KMS-11 (cell line): ENCODE results near the gene TMEM37.

ENCODE experiments used
- H2AFZ ChIP-seq: fragments of 200-600 bp; sonication (generic); 2 replicates; pipeline ENCODE4 v1.6.1; 2016; ENCODE audit warnings: antibody characterized with exemption, mixed run types, low read depth
- H3K27ac ChIP-seq: fragments of 200-600 bp; sonication (generic); 2 replicates; pipeline ENCODE4 v1.6.1; 2016; ENCODE audit warnings: mild to moderate bottlenecking, mixed run types
- H3K27me3 ChIP-seq: fragments of 200-600 bp; sonication (generic); 2 replicates; pipeline ENCODE4 v1.6.1; 2017; ENCODE audit warnings: mild to moderate bottlenecking, low read depth, mixed run types, moderate library complexity; ENCODE audit not compliant: insufficient read depth
- H3K36me3 ChIP-seq: fragments of 200-600 bp; sonication (generic); 2 replicates; pipeline ENCODE4 v1.6.1; 2017; ENCODE audit warnings: mild to moderate bottlenecking, mixed run types; ENCODE audit not compliant: insufficient read depth
- H3K4me1 ChIP-seq: fragments of 200-600 bp; sonication (generic); 2 replicates; pipeline ENCODE4 v1.6.1; 2016; ENCODE audit warnings: mild to moderate bottlenecking, low read depth, mixed run types; ENCODE audit not compliant: poor library complexity, severe bottlenecking
- H3K4me2 ChIP-seq: fragments of 200-600 bp; sonication (generic); 2 replicates; pipeline ENCODE4 v1.7.0; 2016; ENCODE audit warnings: mild to moderate bottlenecking, mixed run types
- H3K4me3 ChIP-seq: fragments of 200-600 bp; sonication (generic); IDR thresholded peaks from 2 replicates; pipeline ENCODE4 v1.6.1; 2017; ENCODE audit warnings: low read depth, low read length, mixed read lengths; ENCODE audit not compliant: insufficient read depth
- H3K79me2 ChIP-seq: fragments of 200-600 bp; sonication (generic); 2 replicates; pipeline ENCODE4 v1.6.1; 2016; ENCODE audit warnings: low read depth, mixed run types; ENCODE audit not compliant: insufficient read depth
- H3K9ac ChIP-seq: fragments of 200-600 bp; sonication (generic); 2 replicates; pipeline ENCODE4 v1.6.1; 2016; ENCODE audit warnings: mild to moderate bottlenecking, mixed run types
- H4K20me1 ChIP-seq: fragments of 200-600 bp; sonication (generic); 2 replicates; pipeline ENCODE4 v1.6.1; 2016; ENCODE audit warnings: mild to moderate bottlenecking, mixed run types; ENCODE audit not compliant: insufficient read depth
- TF ChIP-seq, protein P1 (sequence below): fragments of 200-600 bp; sonication (generic); conservative IDR thresholded peaks from 2 replicates; pipeline ENCODE4 v1.6.1; 2017; ENCODE audit warnings: low read depth, mild to moderate bottlenecking, antibody characterized with exemption, low read length, moderate library complexity, mixed read lengths

The TMEM37 gene, protein sequence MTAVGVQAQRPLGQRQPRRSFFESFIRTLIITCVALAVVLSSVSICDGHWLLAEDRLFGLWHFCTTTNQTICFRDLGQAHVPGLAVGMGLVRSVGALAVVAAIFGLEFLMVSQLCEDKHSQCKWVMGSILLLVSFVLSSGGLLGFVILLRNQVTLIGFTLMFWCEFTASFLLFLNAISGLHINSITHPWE

DNA sequence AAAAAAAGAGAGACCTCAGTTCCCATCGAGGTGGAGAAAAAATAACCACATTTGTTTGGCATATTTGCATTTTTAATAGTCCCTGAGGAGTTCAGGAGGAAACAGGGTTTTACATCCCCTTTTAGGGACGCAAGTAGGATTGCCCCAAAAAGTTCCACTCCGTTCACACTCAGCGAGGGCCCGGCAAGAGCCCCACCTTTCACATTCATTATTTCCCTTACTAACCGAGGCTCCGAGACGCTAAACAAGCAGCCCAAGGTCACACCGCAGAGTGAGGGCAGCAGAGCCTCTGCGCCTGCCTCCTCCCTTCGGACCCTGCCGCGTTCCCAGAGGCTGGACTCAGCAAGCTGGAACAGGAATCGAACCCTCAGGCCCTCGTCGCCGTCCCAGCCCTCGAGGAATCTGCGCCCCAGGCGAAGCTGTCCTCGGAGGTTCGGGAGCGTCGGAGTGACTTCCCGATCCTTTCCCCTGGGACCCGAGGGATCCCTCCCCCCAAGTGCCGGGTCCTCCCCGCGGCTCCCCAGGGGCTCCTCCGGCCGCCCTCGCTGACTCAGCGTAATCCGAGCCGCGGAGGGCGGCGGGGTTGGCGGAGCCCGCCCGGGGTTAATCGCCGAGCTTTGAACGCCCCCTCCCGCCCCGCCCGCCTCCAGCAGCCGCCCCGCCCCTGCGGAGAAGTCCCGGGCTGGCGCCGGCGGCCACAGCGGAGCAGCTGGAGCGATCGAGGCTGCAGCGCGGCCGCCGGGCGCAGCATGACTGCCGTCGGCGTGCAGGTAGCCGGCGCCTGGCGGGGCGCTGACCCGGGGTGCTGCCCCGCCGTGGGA lies at the start of gene TMEM37:
TMEM37 (plus strand) TSS at position 700 of the 821 bp plus-strand sequence; CDS start at position 750, 50 bp downstream.
- peak within 1 kb of the TSS; percentile 54 for H2AFZ ChIP-seq
- H3K4me2 ChIP-seq, result peak within 1 kb of the TSS; percentile 66
- no peaks in the 10 kb centered on the region for H3K27me3 ChIP-seq
- peak within 1 kb of the TSS; percentile 78 for H3K9ac ChIP-seq
- peak within 1 kb of the TSS; percentile 51 for H3K4me3 ChIP-seq
- no peaks in the 10 kb centered on the region for H3K36me3 ChIP-seq
- H3K4me1 ChIP-seq, result peaks cover 29% of the 10 kb centered on the region
- H4K20me1 ChIP-seq, result no peaks in the 10 kb centered on the region
- peak within 1 kb of the TSS; percentile 44; the same call in 1 of the 2 replicates for H3K27ac ChIP-seq
- H3K79me2 ChIP-seq, result no peaks in the 10 kb centered on the region
- TF ChIP-seq, protein P1, sequence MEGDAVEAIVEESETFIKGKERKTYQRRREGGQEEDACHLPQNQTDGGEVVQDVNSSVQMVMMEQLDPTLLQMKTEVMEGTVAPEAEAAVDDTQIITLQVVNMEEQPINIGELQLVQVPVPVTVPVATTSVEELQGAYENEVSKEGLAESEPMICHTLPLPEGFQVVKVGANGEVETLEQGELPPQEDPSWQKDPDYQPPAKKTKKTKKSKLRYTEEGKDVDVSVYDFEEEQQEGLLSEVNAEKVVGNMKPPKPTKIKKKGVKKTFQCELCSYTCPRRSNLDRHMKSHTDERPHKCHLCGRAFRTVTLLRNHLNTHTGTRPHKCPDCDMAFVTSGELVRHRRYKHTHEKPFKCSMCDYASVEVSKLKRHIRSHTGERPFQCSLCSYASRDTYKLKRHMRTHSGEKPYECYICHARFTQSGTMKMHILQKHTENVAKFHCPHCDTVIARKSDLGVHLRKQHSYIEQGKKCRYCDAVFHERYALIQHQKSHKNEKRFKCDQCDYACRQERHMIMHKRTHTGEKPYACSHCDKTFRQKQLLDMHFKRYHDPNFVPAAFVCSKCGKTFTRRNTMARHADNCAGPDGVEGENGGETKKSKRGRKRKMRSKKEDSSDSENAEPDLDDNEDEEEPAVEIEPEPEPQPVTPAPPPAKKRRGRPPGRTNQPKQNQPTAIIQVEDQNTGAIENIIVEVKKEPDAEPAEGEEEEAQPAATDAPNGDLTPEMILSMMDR, result no peak

DNA sequence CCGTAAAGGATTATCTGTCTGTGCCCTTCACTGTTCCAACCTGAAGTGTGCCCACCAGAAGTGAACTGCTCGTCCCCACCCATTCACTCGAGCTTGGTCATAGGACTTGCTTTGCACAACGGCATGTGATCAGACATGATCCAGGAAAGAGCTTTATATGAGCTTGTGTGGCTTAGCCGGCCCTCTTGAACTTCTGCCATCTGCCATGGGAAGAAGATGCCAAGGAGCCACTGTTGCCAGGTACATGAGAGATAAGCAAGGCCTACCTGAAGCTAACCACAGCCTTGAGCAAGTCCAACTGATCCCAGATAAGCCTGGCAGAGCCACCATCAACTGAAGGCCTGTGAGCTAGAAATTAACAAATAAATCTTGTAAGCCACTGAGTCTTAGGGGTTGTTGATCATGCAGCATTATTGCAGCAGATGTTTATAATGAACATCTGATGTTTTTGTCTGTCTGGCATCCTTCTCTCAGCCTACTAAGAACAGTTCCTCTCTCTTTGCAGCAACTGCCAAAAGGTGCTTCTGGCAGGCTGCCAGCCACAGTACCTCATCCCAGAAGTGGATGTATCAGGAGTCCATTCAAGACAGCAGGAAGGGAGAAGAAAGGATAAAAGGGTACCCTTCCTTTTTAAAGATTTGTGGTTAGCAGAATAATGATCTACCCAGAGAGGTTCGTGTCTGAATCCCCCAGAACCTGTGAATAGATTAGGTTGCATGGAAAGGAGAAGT lies 48.1 kb upstream of the TMEM37 start:
- no peaks in the 10 kb centered on the region for H4K20me1 ChIP-seq
- no peaks in the 10 kb centered on the region for H3K27me3 ChIP-seq
- no peaks in the 10 kb centered on the region for H3K79me2 ChIP-seq
- H3K4me3 ChIP-seq, result no peak overlapping the region
- H3K27ac ChIP-seq, result no peak overlapping the region
- H2AFZ ChIP-seq, result no peak overlapping the region
- H3K9ac ChIP-seq, result no peak overlapping the region
- no peaks in the 10 kb centered on the region for H3K36me3 ChIP-seq
- H3K4me2 ChIP-seq, result no peak overlapping the region
- no peaks in the 10 kb centered on the region for H3K4me1 ChIP-seq
- TF ChIP-seq, protein P1, result no peak

DNA sequence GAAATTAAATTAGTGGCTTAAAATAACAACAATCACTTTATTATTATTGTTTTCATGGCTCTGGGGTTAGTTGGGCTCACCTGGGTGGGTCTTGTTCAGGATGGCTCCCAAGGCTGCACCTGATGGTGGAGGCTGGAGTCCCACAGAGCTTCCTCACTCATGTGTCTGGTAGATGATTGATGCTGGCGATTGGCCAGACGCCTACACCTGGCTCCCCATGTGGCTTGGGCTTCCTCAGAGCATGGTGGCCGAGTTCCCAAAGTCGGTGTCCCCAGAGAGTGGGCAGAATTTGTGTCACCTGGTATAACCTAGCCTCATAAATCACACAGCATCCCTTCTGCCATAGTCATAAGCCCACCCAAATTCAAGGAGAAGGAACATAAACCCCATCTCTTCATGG lies 46.7 kb upstream of the TMEM37 start:
- no peak overlapping the region for H3K4me3 ChIP-seq
- H3K79me2 ChIP-seq, result no peaks in the 10 kb centered on the region
- H2AFZ ChIP-seq, result no peak overlapping the region
- no peaks in the 10 kb centered on the region for H4K20me1 ChIP-seq
- H3K9ac ChIP-seq, result no peak overlapping the region
- no peak overlapping the region for H3K4me2 ChIP-seq
- TF ChIP-seq, protein P1, result no peak
- H3K4me1 ChIP-seq, result no peaks in the 10 kb centered on the region
- H3K36me3 ChIP-seq, result no peaks in the 10 kb centered on the region
- H3K27me3 ChIP-seq, result no peaks in the 10 kb centered on the region
- H3K27ac ChIP-seq, result no peak overlapping the region

DNA sequence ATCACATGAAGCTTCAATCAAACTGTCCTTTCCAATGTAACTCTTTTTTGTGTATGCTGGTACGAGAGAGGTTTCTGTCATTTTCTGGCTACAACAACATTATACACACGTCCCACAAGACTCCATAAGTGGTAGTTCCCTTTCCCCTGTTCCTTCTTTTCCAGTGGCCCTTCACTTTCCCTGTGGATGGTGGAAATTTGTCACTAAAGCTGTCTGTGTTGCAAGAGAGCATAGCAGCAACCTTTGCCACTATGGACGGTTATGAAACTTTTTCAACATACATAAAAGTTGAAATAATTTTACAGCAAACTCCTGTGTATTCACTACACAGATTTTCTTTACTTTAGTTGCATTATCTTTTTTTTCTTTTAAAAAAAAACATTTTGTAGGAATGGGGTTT lies 46.2 kb upstream of the TMEM37 start:
- H3K79me2 ChIP-seq, result no peaks in the 10 kb centered on the region
- no peak overlapping the region for H2AFZ ChIP-seq
- no peak overlapping the region for H3K4me2 ChIP-seq
- H3K9ac ChIP-seq, result no peak overlapping the region
- no peaks in the 10 kb centered on the region for H3K36me3 ChIP-seq
- no peaks in the 10 kb centered on the region for H3K27me3 ChIP-seq
- no peak overlapping the region for H3K4me3 ChIP-seq
- H4K20me1 ChIP-seq, result no peaks in the 10 kb centered on the region
- H3K27ac ChIP-seq, result no peak overlapping the region
- no peaks in the 10 kb centered on the region for H3K4me1 ChIP-seq
- TF ChIP-seq, protein P1, result no peak
